NCI-H460 (cell line): ENCODE measurements around the gene ABCA7. TPM values are rescaled to one million over a fixed set of nuclear protein-coding genes. Genes with fewer than 3 reads are reported as not detected.

Experiments used
- DNase-seq: peaks from one replicate; pipeline ENCODE4 v3.0.0-alpha.2; 2016; ENCODE audit warnings: low read depth; ENCODE audit errors: extremely low read depth
- total RNA-seq: library from RNA; depleted of rRNA; stranded (reverse); fragments of >200 nt; shearing (Covaris generic); gene quantifications from 2 replicates; pipeline ENCODE4 v1.2.3, GENCODE V29; 2014

The ABCA7 gene
- total RNA-seq, 1 experiment from 2014 or later, result 14.0 TPM

GRCh38 chr19:1068009-1069001 lies 28.4 kb downstream of the ABCA7 start:
- no peak for DNase-seq

GRCh38 chr19:1069009-1069779 lies 29.3 kb downstream of the ABCA7 start:
- DNase-seq, result no peak

- no peak for DNase-seq
These were observed 30.6 kb downstream of the ABCA7 start for GRCh38 chr19:1070576-1070930.

GRCh38 chr19:1070931-1071791 lies 31.3 kb downstream of the ABCA7 start:
- no peak for DNase-seq

- DNase-seq, result no peak
These were observed 32.6 kb downstream of the ABCA7 start for GRCh38 chr19:1072371-1073015.

GRCh38 chr19:1073063-1073955 lies 33.4 kb downstream of the ABCA7 start:
- no peak for DNase-seq

- no peak for DNase-seq
These were observed 34.1 kb downstream of the ABCA7 start for GRCh38 chr19:1073956-1074517.

GRCh38 chr19:1074544-1075283 lies 34.8 kb downstream of the ABCA7 start:
- DNase-seq, result peak; percentile 73

- DNase-seq, result no peak
These were observed 36.1 kb downstream of the ABCA7 start for GRCh38 chr19:1076046-1076386.

GRCh38 chr19:1076951-1077350 lies 37.0 kb downstream of the ABCA7 start:
- DNase-seq, result no peak

- DNase-seq, result no peak
These were observed 39.7 kb downstream of the ABCA7 start for GRCh38 chr19:1079566-1080111.

- no peak for DNase-seq
These were observed 40.7 kb downstream of the ABCA7 start for GRCh38 chr19:1080360-1081161.

- DNase-seq, result no peak
These were observed 41.6 kb downstream of the ABCA7 start for GRCh38 chr19:1081301-1082164.

- DNase-seq, result peak; percentile 69
These were observed 42.4 kb downstream of the ABCA7 start for GRCh38 chr19:1082165-1082927.
